ENCODE data around the gene PAX4.

DNA sequence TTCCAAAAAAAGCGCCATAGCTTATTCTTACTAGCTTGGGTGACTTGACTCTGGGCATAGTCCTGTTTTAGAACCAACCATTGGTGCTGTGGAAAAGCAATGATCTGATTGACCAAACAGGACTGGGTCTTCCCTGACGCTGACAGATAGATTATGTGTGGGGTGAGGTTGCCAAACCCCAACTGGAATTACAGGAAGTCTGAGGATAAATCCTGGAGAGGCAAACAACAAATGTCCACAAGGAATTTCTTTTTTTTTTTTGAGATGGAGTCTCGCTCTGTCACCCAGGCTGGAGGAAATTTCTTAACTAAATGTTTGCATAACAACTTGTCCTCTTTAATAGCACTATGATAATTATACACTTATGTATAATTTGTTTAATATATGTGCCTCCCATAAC lies 51.7 kb downstream of the PAX4 start:
- TF ChIP-seq, protein P1, sequence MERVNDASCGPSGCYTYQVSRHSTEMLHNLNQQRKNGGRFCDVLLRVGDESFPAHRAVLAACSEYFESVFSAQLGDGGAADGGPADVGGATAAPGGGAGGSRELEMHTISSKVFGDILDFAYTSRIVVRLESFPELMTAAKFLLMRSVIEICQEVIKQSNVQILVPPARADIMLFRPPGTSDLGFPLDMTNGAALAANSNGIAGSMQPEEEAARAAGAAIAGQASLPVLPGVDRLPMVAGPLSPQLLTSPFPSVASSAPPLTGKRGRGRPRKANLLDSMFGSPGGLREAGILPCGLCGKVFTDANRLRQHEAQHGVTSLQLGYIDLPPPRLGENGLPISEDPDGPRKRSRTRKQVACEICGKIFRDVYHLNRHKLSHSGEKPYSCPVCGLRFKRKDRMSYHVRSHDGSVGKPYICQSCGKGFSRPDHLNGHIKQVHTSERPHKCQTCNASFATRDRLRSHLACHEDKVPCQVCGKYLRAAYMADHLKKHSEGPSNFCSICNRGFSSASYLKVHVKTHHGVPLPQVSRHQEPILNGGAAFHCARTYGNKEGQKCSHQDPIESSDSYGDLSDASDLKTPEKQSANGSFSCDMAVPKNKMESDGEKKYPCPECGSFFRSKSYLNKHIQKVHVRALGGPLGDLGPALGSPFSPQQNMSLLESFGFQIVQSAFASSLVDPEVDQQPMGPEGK (CRISPR knock-in tag; IDR thresholded peaks at IDR 0.05; ENCODE audit: borderline replicate concordance): no peak
- TF ChIP-seq ZC3H10 (CRISPR knock-in tag; IDR thresholded peaks at IDR 0.05) (no peak), ZFP30 (CRISPR knock-in tag; IDR thresholded peaks at IDR 0.05) (no peak), RARB (CRISPR knock-in tag; IDR thresholded peaks at IDR 0.05) (no peak), ZNF8 (CRISPR knock-in tag; IDR thresholded peaks at IDR 0.05) (no peak), ARNTL (CRISPR knock-in tag; IDR thresholded peaks at IDR 0.05; ENCODE audit: borderline replicate concordance, low read depth) (no peak), ZNF565 (CRISPR knock-in tag; conservative IDR thresholded peaks at IDR 0.05; ENCODE audit: low read depth) (no peak)
- TF ChIP-seq, protein P2, sequence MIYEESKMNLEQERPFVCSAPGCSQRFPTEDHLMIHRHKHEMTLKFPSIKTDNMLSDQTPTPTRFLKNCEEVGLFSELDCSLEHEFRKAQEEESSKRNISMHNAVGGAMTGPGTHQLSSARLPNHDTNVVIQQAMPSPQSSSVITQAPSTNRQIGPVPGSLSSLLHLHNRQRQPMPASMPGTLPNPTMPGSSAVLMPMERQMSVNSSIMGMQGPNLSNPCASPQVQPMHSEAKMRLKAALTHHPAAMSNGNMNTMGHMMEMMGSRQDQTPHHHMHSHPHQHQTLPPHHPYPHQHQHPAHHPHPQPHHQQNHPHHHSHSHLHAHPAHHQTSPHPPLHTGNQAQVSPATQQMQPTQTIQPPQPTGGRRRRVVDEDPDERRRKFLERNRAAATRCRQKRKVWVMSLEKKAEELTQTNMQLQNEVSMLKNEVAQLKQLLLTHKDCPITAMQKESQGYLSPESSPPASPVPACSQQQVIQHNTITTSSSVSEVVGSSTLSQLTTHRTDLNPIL (CRISPR knock-in tag; IDR thresholded peaks at IDR 0.05; ENCODE audit: low read depth): no peak
